ENCODE data around the gene ADGRV1.

The ADGRV1 gene

DNA sequence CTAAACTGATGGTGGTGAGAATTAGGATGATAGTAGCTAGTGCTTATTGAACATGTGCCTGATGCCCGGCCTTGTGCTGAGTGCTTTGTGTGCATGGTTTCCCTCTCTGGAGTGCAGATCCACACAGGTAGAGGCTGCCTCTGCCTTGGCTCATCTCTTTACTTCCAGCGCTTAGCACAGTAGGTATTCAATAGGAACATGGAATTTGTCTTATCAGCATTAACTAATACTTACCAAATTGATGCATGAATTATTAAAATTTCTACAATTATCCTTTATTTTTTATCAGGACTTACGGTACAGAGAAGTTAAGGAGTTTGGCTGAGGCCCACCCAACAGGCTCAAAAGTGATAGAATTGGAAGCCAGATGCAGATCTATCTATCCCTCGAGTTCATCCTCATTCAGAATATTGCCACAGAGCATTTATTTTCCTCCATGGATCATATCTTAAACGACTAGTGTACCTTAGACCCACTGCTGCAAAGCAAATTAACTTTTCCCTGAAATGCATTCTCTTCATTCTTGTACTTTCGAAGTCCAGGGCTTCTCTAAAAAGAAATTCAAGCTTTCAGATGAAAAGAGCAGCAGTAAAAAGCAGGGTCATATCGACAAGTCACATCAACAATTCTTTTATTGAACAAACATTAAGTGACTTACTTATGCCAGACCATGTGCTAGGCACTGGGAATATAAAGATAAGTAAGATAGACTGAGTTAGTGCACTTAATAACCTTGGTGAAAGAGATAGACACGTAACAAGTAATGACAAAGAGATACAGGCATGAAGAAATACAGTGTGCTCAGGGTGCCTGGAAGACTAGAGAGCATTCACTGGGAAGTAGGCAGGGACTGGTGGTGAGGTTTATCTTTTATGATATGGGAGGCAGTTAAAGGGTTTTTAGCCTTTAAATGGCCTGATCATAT lies 534.5 kb downstream of the ADGRV1 start:
- DNase-seq = no peak
- in situ Hi-C loops (cut with MboI; ENCODE audit: low pct_unique_long_range_greater_than_20kb, low sequenced_read_pairs) = no loop called here

DNA sequence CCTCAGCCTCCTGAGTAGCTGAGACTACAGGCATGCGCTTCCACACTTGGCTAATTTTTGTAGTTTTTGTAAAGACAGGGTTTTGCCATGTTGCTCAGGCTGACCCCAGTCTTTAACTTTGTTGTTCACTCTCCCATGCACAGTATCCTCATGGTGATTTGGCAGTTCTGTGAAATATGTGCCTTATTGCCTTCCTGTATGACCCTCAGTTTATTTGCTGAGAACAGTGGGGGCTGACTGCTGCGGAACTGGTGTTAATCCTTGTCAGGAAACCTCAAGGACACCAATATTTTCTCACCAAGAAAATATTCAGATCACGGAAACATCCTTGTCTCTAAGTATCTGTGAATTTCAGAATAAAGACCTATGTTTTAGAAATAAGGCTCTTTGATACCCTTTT lies 536.7 kb downstream of the ADGRV1 start:
- no peak for DNase-seq
- in situ Hi-C loops (cut with MboI; ENCODE audit: low pct_unique_long_range_greater_than_20kb, low sequenced_read_pairs) = no loop called here

DNA sequence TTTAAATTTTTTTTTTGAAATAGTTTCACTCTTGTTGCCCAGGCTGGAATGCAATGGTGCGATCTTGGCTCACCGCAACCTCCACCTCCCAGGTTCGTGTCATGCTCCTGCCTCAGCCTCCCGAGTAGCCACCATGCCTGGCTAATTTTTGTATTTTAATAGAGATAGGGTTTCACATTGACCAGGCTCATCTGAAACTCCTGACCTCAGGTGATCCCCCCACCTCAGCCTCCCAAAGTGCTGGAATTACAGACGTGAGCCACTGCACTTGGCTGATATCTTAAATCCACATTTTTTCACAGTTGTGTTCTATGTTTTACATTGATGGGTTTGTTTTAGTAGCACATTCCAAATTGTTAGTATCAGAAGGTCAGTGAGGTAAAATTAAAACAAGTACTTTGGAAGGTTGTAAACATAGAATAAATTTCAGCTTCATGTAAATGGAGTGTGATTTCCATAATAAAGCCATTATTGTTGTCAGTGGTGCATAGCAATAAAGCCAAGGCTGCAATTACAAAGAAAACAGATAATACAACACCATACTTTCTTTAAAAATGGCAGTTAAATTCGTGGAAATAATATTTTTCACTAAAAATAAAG lies 537.3 kb downstream of the ADGRV1 start:
- in situ Hi-C loops (cut with MboI; ENCODE audit: low pct_unique_long_range_greater_than_20kb, low sequenced_read_pairs) = no loop called here
- no peak for DNase-seq

DNA sequence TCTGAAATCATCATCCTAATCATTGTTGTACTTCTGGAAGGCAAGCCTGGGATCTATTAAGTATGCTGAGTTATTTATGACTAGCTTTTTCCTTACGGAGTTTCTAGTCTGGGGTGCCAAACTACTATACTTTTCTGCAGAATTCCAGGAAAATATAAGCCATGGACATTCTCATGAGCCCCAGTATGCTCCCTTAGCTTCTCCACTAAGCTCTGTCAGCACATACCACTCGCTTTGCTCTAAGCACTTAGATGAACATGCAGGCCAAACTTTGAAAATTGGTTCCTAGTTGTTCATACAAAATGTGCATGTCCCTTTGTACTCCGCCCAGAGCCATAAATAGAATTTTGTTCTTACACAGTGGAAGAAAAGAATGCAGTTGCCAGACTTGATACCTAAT lies 539.9 kb downstream of the ADGRV1 start:
- in situ Hi-C loops (cut with MboI; ENCODE audit: low pct_unique_long_range_greater_than_20kb, low sequenced_read_pairs) = no loop called here
- DNase-seq = no peak

DNA sequence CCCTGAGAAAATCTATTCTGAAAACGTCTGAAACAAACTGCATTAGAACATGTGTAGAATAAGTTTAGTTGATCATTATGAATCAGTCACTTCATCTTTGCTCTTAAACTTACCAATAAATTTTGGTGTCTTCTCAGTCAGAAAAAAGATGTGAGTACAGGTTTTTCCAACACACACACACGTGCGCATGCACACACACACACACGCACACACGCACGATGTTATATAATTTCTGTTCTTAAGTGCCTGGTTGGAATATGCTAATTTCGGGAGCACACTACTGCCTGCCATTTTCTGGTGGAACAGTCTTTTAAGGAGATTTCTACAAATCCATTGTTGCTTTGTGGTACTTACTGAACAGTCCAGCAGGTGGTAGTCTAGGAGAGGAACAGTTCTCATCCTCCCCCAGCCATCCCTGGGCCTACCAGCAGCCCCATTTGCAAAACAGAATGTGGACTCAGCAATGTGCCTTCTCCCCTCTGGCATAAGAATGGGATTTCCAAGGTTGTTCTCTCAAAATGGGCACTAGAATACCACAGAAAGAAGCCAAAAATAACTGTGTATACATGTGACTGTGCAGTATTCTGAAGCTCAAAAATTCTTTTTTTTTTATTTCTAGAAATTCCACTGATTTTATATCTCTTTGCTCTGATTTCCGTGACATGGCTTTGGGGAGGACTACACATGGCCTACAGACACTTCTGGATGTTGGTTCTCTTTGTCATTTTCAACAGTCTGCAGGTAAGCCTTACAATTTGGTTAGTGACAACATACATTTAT lies 543.2 kb downstream of the ADGRV1 start:
- peak; percentile 80 for DNase-seq
- in situ Hi-C loops (cut with MboI; ENCODE audit: low pct_unique_long_range_greater_than_20kb, low sequenced_read_pairs) = loop anchor here (25.0 kb wide), 1 partner anchor 286 kb away; the partner anchor contains the start of gene ARRDC3

DNA sequence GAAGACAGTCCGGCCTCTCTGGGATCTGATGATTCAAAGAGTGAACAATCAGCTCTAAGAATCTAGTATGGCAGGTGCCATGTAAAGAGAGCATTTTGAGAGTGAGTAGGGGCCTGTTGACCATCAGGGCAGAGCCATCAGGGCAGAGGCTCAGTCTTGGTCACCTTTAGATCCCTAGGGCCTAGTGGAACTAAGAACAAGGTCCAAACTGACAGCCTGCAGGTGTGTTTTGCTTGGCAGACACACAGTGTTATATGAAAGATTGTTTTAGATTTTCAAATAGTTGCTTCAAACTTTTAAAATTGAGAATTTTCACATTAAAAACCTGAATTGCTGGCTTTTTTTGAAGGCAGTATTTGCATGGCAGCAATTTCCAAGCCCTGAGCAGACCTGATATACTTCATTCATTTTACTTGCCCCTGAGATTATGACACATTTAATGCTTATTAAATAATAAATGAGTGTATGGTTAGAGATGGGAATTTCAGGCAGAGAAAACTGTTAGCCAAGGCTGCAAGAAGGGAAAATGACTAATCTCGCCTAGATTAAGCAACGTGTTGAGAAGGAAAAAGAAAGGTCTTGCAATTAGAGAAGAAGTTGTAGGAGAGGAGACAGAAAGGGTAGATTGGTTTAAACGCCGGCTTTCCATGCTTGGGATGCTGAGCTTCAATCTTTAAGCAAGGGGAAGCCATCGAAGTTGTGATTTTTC lies 544.9 kb downstream of the ADGRV1 start:
- no peak for DNase-seq
- in situ Hi-C loops (cut with MboI; ENCODE audit: low pct_unique_long_range_greater_than_20kb, low sequenced_read_pairs) = loop anchor here (25.0 kb wide), 1 partner anchor 284 kb away; the partner anchor contains the start of gene ARRDC3

DNA sequence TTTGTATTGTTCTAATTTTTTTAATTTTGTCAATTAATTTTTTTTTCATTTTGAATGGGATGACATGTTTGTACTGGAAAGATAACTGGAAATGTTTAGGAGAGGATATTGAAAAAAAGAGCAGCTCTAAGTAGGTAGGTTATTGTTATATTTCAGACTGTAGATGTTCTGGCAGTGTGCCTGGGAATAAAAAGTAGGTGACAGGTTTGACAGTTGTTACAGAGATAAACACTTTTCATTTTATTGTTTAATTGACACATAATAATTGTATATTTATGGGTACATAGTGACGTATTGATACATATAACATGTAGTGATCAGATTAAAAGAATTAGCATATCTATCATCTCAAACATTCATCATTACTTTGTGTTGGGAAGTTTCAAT lies 545.5 kb downstream of the ADGRV1 start:
- in situ Hi-C loops (cut with MboI; ENCODE audit: low pct_unique_long_range_greater_than_20kb, low sequenced_read_pairs) = loop anchor here (25.0 kb wide), 1 partner anchor 283 kb away; the partner anchor contains the start of gene ARRDC3
- DNase-seq = no peak

DNA sequence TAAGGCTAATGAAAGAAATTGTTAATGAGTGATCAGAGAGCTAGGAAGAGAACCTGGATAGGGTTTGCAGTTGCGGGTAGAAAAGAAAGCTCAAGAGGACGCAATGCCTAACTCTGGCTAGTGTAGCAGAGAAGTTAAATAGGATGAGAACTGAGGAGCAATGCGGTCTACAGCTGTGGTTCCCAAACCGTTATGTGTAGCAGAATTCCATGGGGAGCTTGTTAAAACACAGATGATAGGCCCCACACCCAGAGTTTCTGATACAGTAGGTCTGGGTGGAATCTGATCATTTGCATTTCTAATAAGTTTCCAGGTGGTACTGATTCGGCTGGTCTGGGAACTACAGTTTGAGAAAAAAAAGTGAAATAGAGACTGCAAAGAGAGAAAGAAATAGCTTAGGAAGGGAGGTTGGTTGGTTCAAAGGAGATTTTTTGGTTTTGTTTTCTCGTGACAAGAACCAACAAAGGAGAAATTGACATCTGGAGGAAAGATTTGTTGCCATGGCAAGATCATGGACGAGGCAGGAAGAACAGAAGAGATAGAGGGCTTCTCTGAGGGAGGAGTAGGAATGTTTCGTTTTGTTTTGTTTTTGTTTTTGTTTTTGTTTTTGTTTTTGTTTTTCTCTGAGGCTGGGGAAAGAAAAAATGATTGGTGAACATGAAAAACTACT lies 548.4 kb downstream of the ADGRV1 start:
- DNase-seq = no peak
- in situ Hi-C loops (cut with MboI; ENCODE audit: low pct_unique_long_range_greater_than_20kb, low sequenced_read_pairs) = loop anchor here (25.0 kb wide), 1 partner anchor 280 kb away; the partner anchor contains the start of gene ARRDC3

DNA sequence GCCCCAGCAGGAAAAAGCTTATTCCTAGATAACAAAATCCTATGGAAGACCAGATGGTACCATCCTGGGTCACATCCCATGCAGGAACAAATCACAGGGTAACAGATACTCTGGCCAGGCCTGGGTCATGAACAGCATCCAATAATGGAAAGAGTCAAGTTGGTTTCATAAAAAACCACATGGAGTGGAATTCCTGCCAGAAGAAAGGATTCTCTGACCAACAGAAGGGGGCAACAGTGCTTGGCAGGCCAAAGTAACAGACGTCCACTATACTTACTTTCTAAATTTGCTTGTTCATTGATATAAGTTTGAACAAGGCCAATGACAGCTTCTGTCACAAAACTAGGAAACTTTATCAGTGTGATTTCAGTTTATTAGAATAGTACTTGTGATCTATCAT lies 551.0 kb downstream of the ADGRV1 start:
- in situ Hi-C loops (cut with MboI; ENCODE audit: low pct_unique_long_range_greater_than_20kb, low sequenced_read_pairs) = loop anchor here (25.0 kb wide), 1 partner anchor 278 kb away; the partner anchor contains the start of gene ARRDC3
- DNase-seq = no peak

DNA sequence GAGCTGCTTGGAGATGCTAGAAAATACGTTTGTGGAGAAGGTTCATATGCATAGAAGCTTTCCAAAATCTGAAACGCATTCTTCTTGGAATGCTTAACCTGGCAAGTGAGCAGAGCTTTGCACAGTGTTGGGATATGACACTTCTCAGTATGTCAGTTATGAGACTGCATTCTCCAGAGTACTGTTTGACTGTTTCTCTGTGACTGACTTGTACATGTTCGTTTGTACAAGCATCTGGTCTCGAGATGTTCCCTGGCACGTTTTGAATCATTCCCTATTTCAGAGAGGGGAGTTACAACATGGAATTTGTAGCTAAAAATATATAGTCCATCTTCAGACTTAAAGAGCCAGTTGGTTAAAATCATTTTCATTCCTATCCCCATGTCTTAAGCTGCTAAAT lies 552.1 kb downstream of the ADGRV1 start:
- DNase-seq = no peak

DNA sequence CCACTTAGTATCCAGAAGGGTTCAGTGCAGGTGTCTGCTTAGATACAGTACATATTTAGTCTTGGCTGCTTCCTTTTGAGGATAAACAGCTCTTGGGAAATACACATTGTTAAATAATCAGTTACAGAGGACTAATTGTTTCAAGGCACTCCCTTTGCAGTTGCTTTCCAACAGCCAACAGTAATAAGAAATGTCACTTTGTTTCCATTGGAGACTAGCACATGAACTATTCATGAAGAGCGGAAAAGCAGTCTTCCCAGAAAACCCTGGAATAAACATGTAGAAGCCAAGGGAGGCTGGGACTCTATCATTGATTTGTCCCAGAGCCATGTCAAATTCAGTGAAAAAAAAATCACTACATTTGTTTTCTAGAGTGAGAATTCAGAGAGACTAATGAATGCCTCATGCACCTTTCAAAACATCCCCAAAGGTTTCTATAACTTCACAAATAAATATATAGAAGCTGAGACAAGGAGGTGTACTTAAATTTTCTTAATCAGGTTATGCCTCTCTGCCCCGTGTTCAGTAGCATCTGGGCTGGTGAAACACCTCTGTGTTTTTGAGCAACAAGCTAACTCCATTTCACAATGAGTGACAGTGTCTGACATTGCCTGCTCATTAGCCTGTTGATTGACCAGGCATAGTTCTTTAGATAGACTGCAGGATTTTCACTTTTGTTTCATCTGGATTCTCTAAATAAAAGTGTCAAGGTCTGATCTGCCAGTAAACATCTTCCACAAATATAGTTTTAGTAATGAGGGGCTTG lies 553.1 kb downstream of the ADGRV1 start:
- DNase-seq = no peak
- in situ Hi-C loops (cut with MboI; ENCODE audit: low pct_unique_long_range_greater_than_20kb, low sequenced_read_pairs) = loop anchor here (25.0 kb wide), 1 partner anchor 276 kb away; the partner anchor contains the start of gene ARRDC3

More for the DNA sequence above, 552.1 kb downstream of the ADGRV1 start:
- in situ Hi-C loops (cut with MboI; ENCODE audit: low pct_unique_long_range_greater_than_20kb, low sequenced_read_pairs) = loop anchor here (25.0 kb wide), 1 partner anchor 277 kb away; the partner anchor contains the start of gene ARRDC3

DNA sequence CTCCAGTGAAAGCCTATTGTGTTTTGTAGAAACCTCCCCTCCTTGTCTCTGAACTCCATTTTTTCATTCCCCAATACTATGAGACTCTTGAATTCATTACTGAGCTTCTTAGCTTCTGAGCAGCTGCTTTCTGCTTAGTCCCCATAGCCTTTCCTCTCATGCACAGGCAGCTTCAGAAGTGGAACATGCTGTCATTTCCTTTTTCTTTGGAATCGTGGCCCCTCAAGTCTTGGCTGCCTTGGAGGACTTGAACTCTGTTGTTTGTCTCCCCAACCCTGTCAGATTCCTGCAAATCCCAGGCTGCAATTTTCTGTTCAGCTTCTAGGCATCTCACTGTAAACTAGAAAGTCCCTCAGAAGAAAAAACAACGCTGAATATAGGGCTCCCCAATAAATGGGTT lies 556.1 kb downstream of the ADGRV1 start:
- no peak for DNase-seq
- in situ Hi-C loops (cut with MboI; ENCODE audit: low pct_unique_long_range_greater_than_20kb, low sequenced_read_pairs) = loop anchor here (25.0 kb wide), 1 partner anchor 273 kb away; the partner anchor contains the start of gene ARRDC3

DNA sequence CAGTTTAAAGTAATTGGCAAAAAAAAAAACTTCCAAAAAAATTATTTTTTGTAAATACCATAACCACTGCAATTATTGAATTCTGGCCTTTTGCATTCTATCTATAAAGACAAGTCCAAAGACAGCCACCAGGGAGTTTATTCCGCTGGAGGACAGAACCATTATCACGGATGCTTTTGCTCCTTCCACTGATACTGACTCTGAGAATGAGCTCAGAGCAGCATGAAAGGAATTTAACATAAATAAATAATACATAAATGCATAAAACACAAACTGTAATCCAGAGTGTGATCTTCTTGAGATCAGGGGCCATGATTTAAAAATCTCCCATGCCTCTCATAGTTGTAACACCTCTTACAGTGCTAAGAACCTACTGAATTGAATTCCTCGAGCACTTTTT lies 559.8 kb downstream of the ADGRV1 start:
- in situ Hi-C loops (cut with MboI; ENCODE audit: low pct_unique_long_range_greater_than_20kb, low sequenced_read_pairs) = loop anchor here (25.0 kb wide), 1 partner anchor 269 kb away; the partner anchor contains the start of gene ARRDC3
- no peak for DNase-seq

DNA sequence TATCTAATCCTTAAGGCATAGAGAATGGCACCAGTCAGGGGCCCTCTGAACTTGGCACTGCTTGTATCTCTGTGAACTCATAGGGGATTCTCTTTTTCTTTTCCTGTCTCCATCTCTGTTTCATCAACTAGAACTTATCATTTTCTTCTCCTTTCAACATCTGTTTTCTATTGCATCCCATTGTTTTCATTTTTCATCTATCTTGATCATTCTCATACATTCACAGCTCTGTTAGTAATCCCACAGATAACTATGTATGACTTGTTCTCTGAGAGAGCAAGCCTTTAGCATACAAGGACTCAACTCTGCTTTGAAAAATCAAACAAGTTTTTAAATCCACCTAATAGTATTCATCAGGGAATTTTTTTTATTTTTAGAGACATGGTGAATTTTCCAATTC lies 560.2 kb downstream of the ADGRV1 start:
- in situ Hi-C loops (cut with MboI; ENCODE audit: low pct_unique_long_range_greater_than_20kb, low sequenced_read_pairs) = loop anchor here (25.0 kb wide), 1 partner anchor 269 kb away; the partner anchor contains the start of gene ARRDC3
- no peak for DNase-seq

DNA sequence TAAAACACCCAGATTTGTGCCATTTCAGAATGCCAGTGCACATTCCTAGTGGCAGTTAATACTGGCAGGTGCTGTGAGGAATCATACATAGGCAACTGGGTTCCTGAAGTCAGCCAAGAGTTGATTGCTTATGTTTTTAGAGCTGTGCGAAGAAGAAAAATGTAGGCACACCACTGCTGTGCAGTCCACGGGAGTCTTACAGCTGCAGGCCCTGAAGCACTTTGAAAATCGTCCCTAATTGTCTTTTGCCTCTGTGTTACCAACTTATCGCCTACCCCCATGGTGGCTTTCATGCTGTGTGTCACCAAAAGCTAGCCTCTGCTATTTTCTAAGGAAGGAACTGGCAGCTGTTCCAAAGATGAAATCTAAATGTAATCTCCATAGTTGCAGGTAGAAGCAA lies 560.6 kb downstream of the ADGRV1 start:
- no peak for DNase-seq
- in situ Hi-C loops (cut with MboI; ENCODE audit: low pct_unique_long_range_greater_than_20kb, low sequenced_read_pairs) = loop anchor here (25.0 kb wide), 1 partner anchor 268 kb away; the partner anchor contains the start of gene ARRDC3

DNA sequence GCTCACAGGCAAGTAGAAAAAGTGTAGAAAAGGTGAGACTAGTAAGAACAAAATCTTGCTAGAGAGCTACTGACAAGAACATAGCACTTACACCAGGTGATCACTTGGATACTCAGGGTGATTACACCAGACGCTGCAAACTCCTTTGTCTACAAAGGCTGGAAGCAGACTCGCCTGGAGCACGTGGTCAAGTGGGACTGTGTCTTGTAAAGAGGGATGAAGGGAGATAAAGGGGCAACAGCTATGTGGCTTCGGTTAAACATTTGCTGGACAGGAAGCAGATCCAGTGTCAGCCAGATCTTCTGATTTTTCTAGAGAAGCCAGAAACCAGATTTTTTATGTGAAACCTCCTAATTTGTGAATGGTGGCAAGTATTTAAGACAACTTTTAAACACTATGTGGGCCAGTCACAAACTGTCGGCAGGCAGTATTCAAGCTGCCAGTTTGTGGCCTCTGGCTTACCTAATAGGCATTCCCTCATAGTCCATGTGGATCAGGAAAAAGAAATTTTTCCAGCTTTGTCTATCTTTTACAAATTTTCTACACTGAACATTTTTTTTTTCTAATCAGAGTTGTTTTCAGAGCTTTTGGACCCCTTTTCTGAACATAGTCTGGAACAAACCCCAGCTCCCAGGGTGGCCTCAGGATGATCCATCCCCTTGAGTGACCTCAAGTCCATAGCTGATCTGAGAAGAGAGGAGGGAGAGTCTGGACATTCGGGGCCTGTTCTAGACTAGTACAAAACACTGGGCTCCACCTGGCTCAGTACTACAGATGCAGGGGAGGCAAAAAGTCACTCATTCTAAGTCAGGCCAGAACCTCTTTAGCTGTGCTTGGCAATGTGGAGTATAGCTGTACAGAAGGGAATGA lies 561.6 kb downstream of the ADGRV1 start:
- in situ Hi-C loops (cut with MboI; ENCODE audit: low pct_unique_long_range_greater_than_20kb, low sequenced_read_pairs) = loop anchor here (25.0 kb wide), 1 partner anchor 267 kb away; the partner anchor contains the start of gene ARRDC3
- no peak for DNase-seq
